Ovary (tissue), 9 donors: ENCODE measurements around the gene TSPOAP1. TPM values are rescaled to one million over a fixed set of nuclear protein-coding genes. Genes with fewer than 3 reads are reported as not detected.

Experiments used
- DNase-seq, 5 donors: peaks; one replicate each; pipeline ENCODE4 v3.0.0-alpha.2; 2019 to 2020
- H3K27ac ChIP-seq, 2 donors: fragments of 200-600 bp; one replicate each; pipeline versions ENCODE4 v1.5.1 to v1.8.0; 2019 to 2022
- H3K27me3 ChIP-seq: fragments of 200-600 bp; one replicate; pipeline ENCODE4 v1.8.0; 2022
- H3K36me3 ChIP-seq: fragments of 200-600 bp; sonication (generic); one replicate; pipeline ENCODE4 v1.5.1; 2019
- H3K4me1 ChIP-seq: one replicate; pipeline ENCODE4 v1.8.1; 2013; ENCODE audit warnings: mild to moderate bottlenecking, moderate library complexity; ENCODE audit not compliant: insufficient read depth
- H3K4me3 ChIP-seq: fragments of 200-600 bp; sonication (generic); one replicate; pipeline ENCODE4 v1.5.1; 2017
- H3K9me3 ChIP-seq, 2 donors: fragments of 200-600 bp in 1 of 2; sonication (generic) in 1 of 2; one replicate each; pipeline versions ENCODE4 v1.5.1 to v1.8.1; 2013 to 2019; ENCODE audit warnings: mild to moderate bottlenecking in 1 of 2, moderate library complexity in 1 of 2
- EP300 ChIP-seq: sonication (generic); formaldehyde crosslinking; IDR thresholded peaks from one replicate; pipeline ENCODE4 v1.6.1; 2017; ENCODE audit warnings: antibody characterized with exemption
- POLR2A ChIP-seq: fragments of 450-650 bp; IDR thresholded peaks from one replicate; pipeline ENCODE4 v1.6.1; 2017; ENCODE audit warnings: antibody characterized with exemption, mild to moderate bottlenecking, moderate library complexity
- WGBS, 3 donors: extraction: QIAGEN DNeasy Blood & Tissue Kit in 1 of 3; methylation state at CpG; one replicate each; pipeline versions ENCODE4 v1.1.5 to v1.1.7; 2013 to 2017; 5-methylcytosine and 5-hydroxymethylcytosine counted together
- intact Hi-C, 4 donors: fragments of 100-400 bp; cut with DNase I; formaldehyde crosslinking; loops; one replicate each; pipeline versions ENCODE4 v1.11.0 to v1.15.1; 2022 to 2023
- polyA plus RNA-seq, 2 donors: library from polyadenylated mRNA; stranded (reverse); fragments of 200-250 nt in 1 of 2; fragments of 350-450 nt in 1 of 2; fragmentation: Illumina TruSeq in 1 of 2; extraction: RNeasy Lipid Tissue Mini Kit (QIAGEN cat#74804) in 1 of 2; gene quantifications; one replicate each; pipeline ENCODE4 v1.2.3, GENCODE V29; 2013 to 2014
- total RNA-seq, 7 donors: library from RNA; depleted of rRNA in 2 of 7; stranded (reverse); fragments of >200 nt in 2 of 7; fragmentation: NEBNext Ultra II Directional in 3 of 7; extraction: Animal tissue kit (Norgen Biotek cat#: 25700) in 3 of 7; gene quantifications; one replicate each; pipeline versions ENCODE4 v1.1.0 to v1.2.4, GENCODE V29; 2016 to 2023
- TF ChIP-seq, protein P1 (sequence below), 3 donors: fragments of 450-650 bp in 2 of 3; fragments of 200-600 bp in 1 of 3; IDR thresholded peaks; one replicate each; pipeline versions ENCODE4 v1.5.1 to v1.8.0; 2016 to 2022; ENCODE audit warnings: antibody characterized with exemption in 3 of 3, mild to moderate bottlenecking in 1 of 3
- donor health status: DM: no; HTN: no; CAD: no; lungs with moderate emphysema.
- donor health status: DM: no; HTN: no; CAD: no.
- donor health status: Bipolar disorder and iron deficiency.
- donor health status: DM: yes; HTN: yes; CAD: no.
- donor health status: DM: no; HTN: no; CAD: no.
- donor health status: DM: yes; HTN: yes; CAD: no.

Gene TSPOAP1
- total and polyA plus RNA-seq, 9 donors, result 8.3 to 49.1 (median 37.5) TPM

DNA sequence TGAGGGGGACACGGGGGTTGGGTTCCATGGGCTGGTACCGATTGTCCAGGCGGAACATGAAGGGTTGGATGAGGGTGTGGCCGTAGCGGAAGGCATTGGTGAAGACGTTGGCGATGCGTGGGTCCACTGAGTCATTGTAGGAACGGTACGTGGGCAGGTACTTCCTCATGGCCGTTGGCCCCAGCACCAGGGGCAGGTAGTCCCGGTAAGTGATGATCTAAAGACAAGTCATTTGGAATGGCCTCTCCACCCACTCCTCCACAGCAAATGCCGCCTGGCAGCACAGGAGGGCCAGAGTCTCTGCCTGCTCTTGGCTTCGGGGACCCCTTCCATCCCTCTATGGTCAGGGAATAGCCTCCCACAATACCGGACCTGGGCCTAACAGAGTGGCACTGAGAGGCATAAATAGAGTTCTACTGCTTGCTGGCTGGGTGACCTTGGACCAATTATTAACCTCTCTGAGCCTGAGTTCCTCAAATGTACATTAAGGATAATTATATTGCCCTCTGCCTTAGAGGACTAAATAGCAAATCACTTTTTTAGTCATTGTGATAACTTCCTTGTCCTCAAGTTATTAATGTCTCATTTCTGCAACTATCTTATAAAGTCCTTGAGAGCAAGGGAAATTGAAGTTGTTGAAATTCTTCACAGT is 55.0 kb downstream of the TSPOAP1 start:
- no peaks in the 10 kb centered on the region for H3K9me3 ChIP-seq
- WGBS, 3 donors, result 80 to 87% (median 83%) methylated on average over 15 of the region's 15 CpGs
- no peaks in the 10 kb centered on the region for H3K36me3 ChIP-seq
- DNase-seq, result no peak
- H3K4me1 ChIP-seq, result no peaks in the 10 kb centered on the region
- no peak overlapping the region for H3K27ac ChIP-seq
- no peak for TF ChIP-seq POLR2A
- no peak for TF ChIP-seq EP300
- TF ChIP-seq, protein P1, sequence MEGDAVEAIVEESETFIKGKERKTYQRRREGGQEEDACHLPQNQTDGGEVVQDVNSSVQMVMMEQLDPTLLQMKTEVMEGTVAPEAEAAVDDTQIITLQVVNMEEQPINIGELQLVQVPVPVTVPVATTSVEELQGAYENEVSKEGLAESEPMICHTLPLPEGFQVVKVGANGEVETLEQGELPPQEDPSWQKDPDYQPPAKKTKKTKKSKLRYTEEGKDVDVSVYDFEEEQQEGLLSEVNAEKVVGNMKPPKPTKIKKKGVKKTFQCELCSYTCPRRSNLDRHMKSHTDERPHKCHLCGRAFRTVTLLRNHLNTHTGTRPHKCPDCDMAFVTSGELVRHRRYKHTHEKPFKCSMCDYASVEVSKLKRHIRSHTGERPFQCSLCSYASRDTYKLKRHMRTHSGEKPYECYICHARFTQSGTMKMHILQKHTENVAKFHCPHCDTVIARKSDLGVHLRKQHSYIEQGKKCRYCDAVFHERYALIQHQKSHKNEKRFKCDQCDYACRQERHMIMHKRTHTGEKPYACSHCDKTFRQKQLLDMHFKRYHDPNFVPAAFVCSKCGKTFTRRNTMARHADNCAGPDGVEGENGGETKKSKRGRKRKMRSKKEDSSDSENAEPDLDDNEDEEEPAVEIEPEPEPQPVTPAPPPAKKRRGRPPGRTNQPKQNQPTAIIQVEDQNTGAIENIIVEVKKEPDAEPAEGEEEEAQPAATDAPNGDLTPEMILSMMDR (IDR thresholded peaks at IDR 0.05), result no peak
- no peaks in the 10 kb centered on the region for H3K27me3 ChIP-seq
- intact Hi-C loops, result no loop called here
- H3K4me3 ChIP-seq, result no peak overlapping the region

DNA sequence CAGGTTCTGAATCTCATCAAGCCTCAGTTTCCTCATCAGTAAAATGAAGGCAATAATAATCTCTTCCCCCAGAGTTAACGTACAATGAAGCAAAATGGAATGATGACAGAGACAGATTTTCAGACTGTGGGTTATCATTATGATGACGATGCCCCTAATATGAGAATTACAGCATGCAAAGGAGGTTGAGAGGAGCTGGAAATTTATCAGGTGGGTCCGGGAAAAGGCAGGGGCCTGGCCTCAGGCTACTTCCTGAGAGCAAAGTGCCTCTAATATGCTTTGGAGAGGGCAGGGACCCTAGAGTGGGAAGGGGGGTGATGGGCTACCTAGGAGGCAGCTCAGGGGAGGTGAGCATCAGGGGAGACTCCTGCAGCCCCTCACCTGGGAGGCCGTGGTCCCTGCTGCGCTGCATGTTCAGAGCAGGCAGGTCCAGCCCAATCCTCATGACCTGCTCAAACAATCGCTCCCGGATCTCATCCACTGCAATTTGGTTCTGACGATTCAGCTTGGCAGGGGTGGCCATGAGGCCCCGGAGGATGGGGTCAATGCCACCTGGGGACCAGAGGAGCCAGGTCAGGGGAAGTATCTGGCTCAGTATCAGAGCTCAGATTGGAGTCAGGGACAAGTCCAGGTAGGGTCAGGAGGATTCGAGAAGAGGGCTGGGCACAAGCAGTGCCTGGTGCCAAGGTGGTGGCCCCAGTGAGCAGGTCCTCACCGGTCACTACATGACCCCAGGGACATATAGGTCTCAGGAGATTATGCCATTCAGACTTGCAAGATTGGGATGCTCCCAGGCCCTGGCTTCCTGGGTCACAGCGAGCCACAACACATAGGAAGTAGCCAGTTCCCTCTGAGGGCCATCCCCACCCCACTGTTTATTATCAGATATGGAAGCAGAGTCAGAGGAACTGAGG is 56.0 kb downstream of the TSPOAP1 start:
- Histone ChIP-seq H3K36me3 (no peaks in the 10 kb centered on the region), H3K4me1 (no peaks in the 10 kb centered on the region), H3K9me3 (no peaks in the 10 kb centered on the region), H3K27me3 (no peaks in the 10 kb centered on the region), H3K27ac (no peak overlapping the region), H3K4me3 (no peak overlapping the region)
- WGBS, 3 donors, result 81 to 85% (median 82%) methylated on average over 12 of the region's 12 CpGs
- TF ChIP-seq EP300 (no peak), POLR2A (no peak)
- TF ChIP-seq, protein P1 (IDR thresholded peaks at IDR 0.05), result no peak
- intact Hi-C loops, result no loop called here
- no peak for DNase-seq

DNA sequence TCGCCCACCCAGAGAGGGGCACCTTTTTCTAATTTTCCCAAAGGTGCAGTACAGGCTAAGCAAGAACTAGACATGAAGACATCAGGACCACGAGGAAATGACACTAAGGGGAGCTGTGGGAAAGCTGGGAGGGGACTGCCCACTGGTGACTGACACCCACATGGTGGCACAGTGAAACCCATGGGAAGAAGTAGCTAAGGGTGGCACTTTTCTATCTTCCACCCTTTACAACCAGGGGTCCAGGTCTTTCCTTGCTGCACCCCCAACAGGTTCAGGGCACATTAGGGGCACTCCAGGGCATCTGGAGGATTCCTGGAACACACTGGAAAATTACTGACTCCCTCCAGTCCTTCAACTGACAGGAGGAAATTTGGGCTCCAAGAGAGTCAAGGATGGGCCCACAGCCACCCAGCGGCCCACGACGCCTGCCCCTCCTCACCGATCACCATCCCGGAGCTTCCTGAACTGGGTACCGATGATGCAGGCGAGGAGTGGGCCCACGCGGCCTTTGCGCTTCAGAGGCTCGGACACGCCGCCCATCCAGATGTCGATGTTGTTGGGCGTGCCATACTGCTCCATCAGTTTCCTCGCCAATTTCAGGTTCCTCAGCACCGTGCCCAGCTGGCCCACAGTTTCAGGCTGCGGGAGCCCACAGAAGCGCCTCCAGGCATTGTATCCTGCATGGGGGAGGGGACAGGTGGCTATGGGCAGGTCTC is 57.2 kb downstream of the TSPOAP1 start:
- Histone ChIP-seq H3K4me1 (no peaks in the 10 kb centered on the region), H3K36me3 (no peaks in the 10 kb centered on the region), H3K27me3 (no peaks in the 10 kb centered on the region), H3K27ac (no peak overlapping the region), H3K9me3 (no peaks in the 10 kb centered on the region), H3K4me3 (no peak overlapping the region)
- WGBS, 3 donors, result 89 to 91% (median 90%) methylated on average over 21 of the region's 21 CpGs
- TF ChIP-seq, protein P1 (IDR thresholded peaks at IDR 0.05), result no peak
- TF ChIP-seq EP300 (no peak), POLR2A (no peak)
- DNase-seq, result no peak
- intact Hi-C loops, result no loop called here

DNA sequence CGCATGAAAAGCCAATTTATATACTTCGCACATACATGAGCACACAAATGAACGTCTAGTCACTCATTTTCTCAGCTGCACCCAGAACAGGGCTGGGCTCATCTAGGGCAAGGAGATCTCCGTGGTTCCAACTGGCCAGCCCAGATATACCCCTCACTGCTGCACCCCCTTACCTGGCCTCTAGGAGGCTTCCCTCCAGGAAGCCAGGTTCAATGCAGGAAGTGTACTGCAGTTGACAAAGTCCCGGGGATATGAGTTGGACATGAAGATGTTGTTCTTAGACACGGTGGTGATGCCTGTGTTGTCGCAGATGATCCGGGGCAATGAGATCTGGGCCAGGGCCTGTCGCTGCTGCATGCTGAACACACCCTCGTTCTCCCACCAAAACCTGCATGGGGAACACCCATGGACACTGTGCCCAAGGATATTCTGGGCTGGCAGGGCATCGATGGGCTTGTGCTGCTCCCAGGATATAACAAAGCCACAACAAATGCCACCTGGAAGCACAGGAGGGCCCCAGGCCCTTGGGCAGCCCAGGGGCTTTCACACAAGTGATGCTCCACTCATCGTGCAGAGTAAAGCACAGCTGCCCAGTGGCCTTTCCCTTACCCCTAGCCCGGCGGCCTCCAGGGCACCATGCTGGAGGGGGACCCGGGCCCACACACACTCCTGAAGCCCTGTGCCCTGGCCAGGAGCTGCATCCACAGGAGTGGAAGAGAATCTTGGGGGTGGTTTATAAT is 57.9 kb downstream of the TSPOAP1 start:
- H3K36me3 ChIP-seq, result no peaks in the 10 kb centered on the region
- no peak overlapping the region for H3K27ac ChIP-seq
- H3K27me3 ChIP-seq, result no peaks in the 10 kb centered on the region
- 82 to 86% (median 83%) methylated on average over 14 to 15 of the region's 15 CpGs for WGBS, 3 donors
- H3K4me3 ChIP-seq, result no peak overlapping the region
- no peak for DNase-seq
- no peaks in the 10 kb centered on the region for H3K4me1 ChIP-seq
- H3K9me3 ChIP-seq, result no peaks in the 10 kb centered on the region
- intact Hi-C loops, result no loop called here
- TF ChIP-seq EP300 (no peak), POLR2A (no peak)
- TF ChIP-seq, protein P1 (IDR thresholded peaks at IDR 0.05), result no peak
